Liver (tissue), 9 donors: ENCODE measurements around the gene PTPRD. TPM values are rescaled to one million over a fixed set of nuclear protein-coding genes. Genes with fewer than 3 reads are reported as not detected.

Source experiments
- DNase-seq: peaks from one replicate; pipeline ENCODE4 v3.0.0-alpha.2; 2017; ENCODE audit warnings: low spot score
- H3K27ac ChIP-seq, 2 donors: one replicate each; pipeline ENCODE4 v1.7.0; 2013; ENCODE audit warnings: inconsistent platforms in 2 of 2, low read length in 2 of 2, control low read depth in 1 of 2, low read depth in 1 of 2, mild to moderate bottlenecking in 1 of 2
- H3K27me3 ChIP-seq, 4 donors: one replicate each; pipeline versions ENCODE4 v1.6.1 to v1.7.0; 2013; ENCODE audit warnings: low read length in 3 of 4, inconsistent platforms in 1 of 4, mild to moderate bottlenecking in 1 of 4, moderate library complexity in 1 of 4; ENCODE audit not compliant: control insufficient read depth in 4 of 4, insufficient read depth in 4 of 4
- H3K36me3 ChIP-seq, 4 donors: one replicate each; pipeline versions ENCODE4 v1.6.1 to v1.7.0; 2013; ENCODE audit warnings: low read length in 3 of 4, mild to moderate bottlenecking in 3 of 4, low read depth in 1 of 4, moderate library complexity in 1 of 4; ENCODE audit not compliant: control insufficient read depth in 4 of 4, insufficient read depth in 3 of 4
- H3K4me1 ChIP-seq, 4 donors: one replicate each; pipeline versions ENCODE4 v1.6.1 to v1.7.0; 2013; ENCODE audit warnings: low read length in 3 of 4, mild to moderate bottlenecking in 3 of 4, moderate library complexity in 1 of 4; ENCODE audit not compliant: control insufficient read depth in 4 of 4, insufficient read depth in 4 of 4
- H3K4me3 ChIP-seq, 3 donors: one replicate each; pipeline versions ENCODE4 v1.6.1 to v1.7.0; 2013; ENCODE audit warnings: low read length in 3 of 3, control low read depth in 1 of 3, low read depth in 1 of 3, mild to moderate bottlenecking in 1 of 3
- H3K9ac ChIP-seq, 2 donors: one replicate each; pipeline ENCODE4 v1.7.0; 2013; ENCODE audit warnings: low read length in 2 of 2, mild to moderate bottlenecking in 2 of 2, moderate library complexity in 2 of 2, control low read depth in 1 of 2, low read depth in 1 of 2
- H3K9me3 ChIP-seq, 4 donors: one replicate each; pipeline versions ENCODE4 v1.6.1 to v1.7.0; 2013; ENCODE audit warnings: low read length in 3 of 4; ENCODE audit not compliant: control insufficient read depth in 4 of 4
- EGR1 ChIP-seq, 2 donors: IDR thresholded peaks; 2 replicates each; pipeline ENCODE4 v1.6.1; 2016 to 2018; ENCODE audit warnings: antibody characterized with exemption in 2 of 2, low read depth in 2 of 2
- FOXA1 ChIP-seq: IDR thresholded peaks from 2 replicates; pipeline ENCODE4 v1.6.1; 2016; ENCODE audit warnings: antibody characterized with exemption
- GABPA ChIP-seq, 2 donors: IDR thresholded peaks in 1 of 2; conservative IDR thresholded peaks in 1 of 2; 2 replicates each; pipeline ENCODE4 v1.6.1; 2016; ENCODE audit warnings: antibody characterized with exemption in 2 of 2, mild to moderate bottlenecking in 1 of 2, moderate library complexity in 1 of 2
- HNF4A ChIP-seq, 2 donors: conservative IDR thresholded peaks; 2 replicates each; pipeline ENCODE4 v1.6.1; 2016; ENCODE audit warnings: antibody characterized with exemption in 2 of 2, mild to moderate bottlenecking in 2 of 2
- NR2F2 ChIP-seq: IDR thresholded peaks from 2 replicates; pipeline ENCODE4 v1.6.1; 2016; ENCODE audit warnings: antibody characterized with exemption
- REST ChIP-seq: IDR thresholded peaks from 2 replicates; pipeline ENCODE4 v1.6.1; 2016; ENCODE audit warnings: antibody characterized with exemption, mild to moderate bottlenecking
- RXRA ChIP-seq, 2 donors: IDR thresholded peaks; 2 replicates each; pipeline ENCODE4 v1.6.1; 2017 to 2018; ENCODE audit warnings: antibody characterized with exemption in 2 of 2, mild to moderate bottlenecking in 1 of 2
- YY1 ChIP-seq: IDR thresholded peaks from 2 replicates; pipeline ENCODE4 v1.6.1; 2016; ENCODE audit warnings: antibody characterized with exemption, mild to moderate bottlenecking
- WGBS: extraction: QIAGEN DNeasy Blood & Tissue Kit; methylation state at CpG from one replicate; pipeline ENCODE4 v1.1.7; 2013; 5-methylcytosine and 5-hydroxymethylcytosine counted together
- polyA plus RNA-seq, 2 donors: library from polyadenylated mRNA; stranded (reverse) in 1 of 2; unstranded in 1 of 2; fragments of 200-250 nt in 1 of 2; fragments of >200 nt in 1 of 2; fragmentation: Nextera tagmentation in 1 of 2; extraction: Ambion mirVana in 1 of 2; gene quantifications; one replicate each; pipeline versions ENCODE4 v1.2.1 to v1.2.3, GENCODE V29; 2013 to 2015
- total RNA-seq, 2 donors: library from RNA; depleted of rRNA; stranded (reverse); fragments of >200 nt; gene quantifications; one replicate each; pipeline ENCODE4 v1.2.3, GENCODE V29; 2014
- TF ChIP-seq, protein P1 (sequence below): fragments of 150-350 bp; IDR thresholded peaks from 2 replicates; pipeline ENCODE4 v1.5.1; 2017; ENCODE audit warnings: improper control_type of control experiment, low read depth, low read length; ENCODE audit not compliant: missing input control
- TF ChIP-seq, protein P2 (sequence below): IDR thresholded peaks from 2 replicates; pipeline ENCODE4 v1.6.1; 2016; ENCODE audit warnings: antibody characterized with exemption
- donor health status: healthy.
- donor health status: healthy.
- donor health status: healthy.
- donor health status: healthy.
- donor health status: healthy.

The PTPRD gene
- total and polyA plus RNA-seq, 4 donors: 0.78 to 34.2 (median 4.7) TPM

- H3K27me3 ChIP-seq: peaks cover 0 to 2% (median 0%) of the 10 kb centered on the region in 4 donors
- no peaks in the 10 kb centered on the region for H3K9me3 ChIP-seq
- H3K4me3 ChIP-seq: no peak overlapping the region
- 63% methylated on average over 4 of the region's 4 CpGs for WGBS
- no peak overlapping the region for H3K9ac ChIP-seq
- H3K27ac ChIP-seq: no peak overlapping the region
- TF ChIP-seq YY1: no peak
- TF ChIP-seq, protein P1, sequence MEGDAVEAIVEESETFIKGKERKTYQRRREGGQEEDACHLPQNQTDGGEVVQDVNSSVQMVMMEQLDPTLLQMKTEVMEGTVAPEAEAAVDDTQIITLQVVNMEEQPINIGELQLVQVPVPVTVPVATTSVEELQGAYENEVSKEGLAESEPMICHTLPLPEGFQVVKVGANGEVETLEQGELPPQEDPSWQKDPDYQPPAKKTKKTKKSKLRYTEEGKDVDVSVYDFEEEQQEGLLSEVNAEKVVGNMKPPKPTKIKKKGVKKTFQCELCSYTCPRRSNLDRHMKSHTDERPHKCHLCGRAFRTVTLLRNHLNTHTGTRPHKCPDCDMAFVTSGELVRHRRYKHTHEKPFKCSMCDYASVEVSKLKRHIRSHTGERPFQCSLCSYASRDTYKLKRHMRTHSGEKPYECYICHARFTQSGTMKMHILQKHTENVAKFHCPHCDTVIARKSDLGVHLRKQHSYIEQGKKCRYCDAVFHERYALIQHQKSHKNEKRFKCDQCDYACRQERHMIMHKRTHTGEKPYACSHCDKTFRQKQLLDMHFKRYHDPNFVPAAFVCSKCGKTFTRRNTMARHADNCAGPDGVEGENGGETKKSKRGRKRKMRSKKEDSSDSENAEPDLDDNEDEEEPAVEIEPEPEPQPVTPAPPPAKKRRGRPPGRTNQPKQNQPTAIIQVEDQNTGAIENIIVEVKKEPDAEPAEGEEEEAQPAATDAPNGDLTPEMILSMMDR: no peak
- DNase-seq: no peak
- no peaks in the 10 kb centered on the region for H3K36me3 ChIP-seq
- no peaks in the 10 kb centered on the region for H3K4me1 ChIP-seq
Measured at GRCh38 chr9:9783711-9784110, 829.1 kb downstream of the PTPRD start.

- WGBS: 71% methylated on average over 2 of the region's 2 CpGs
- DNase-seq: no peak
Measured at GRCh38 chr9:9783211-9783610, 829.6 kb downstream of the PTPRD start.

More at GRCh38 chr9:9783211-9783610, 829.6 kb downstream of the PTPRD start:
- no peaks in the 10 kb centered on the region for H3K4me1 ChIP-seq
- H3K36me3 ChIP-seq: no peaks in the 10 kb centered on the region
- no peak overlapping the region for H3K4me3 ChIP-seq
- no peaks in the 10 kb centered on the region for H3K9me3 ChIP-seq
- H3K9ac ChIP-seq: no peak overlapping the region
- peaks cover 0 to 2% (median 0%) of the 10 kb centered on the region in 4 donors for H3K27me3 ChIP-seq
- TF ChIP-seq NR2F2 (no peak), YY1 (no peak), EGR1 (IDR thresholded peaks at IDR 0.05; ENCODE audit: low read depth in 2 of 2) (no peak), FOXA1 (no peak), REST (no peak), GABPA (IDR thresholded peaks at IDR 0.05 in 1 of 2, conservative IDR thresholded peaks at IDR 0.05 in 1 of 2) (no peak), HNF4A (conservative IDR thresholded peaks at IDR 0.05) (no peak), RXRA (IDR thresholded peaks at IDR 0.05) (no peak)
- TF ChIP-seq, protein P1: no peak
- TF ChIP-seq, protein P2, sequence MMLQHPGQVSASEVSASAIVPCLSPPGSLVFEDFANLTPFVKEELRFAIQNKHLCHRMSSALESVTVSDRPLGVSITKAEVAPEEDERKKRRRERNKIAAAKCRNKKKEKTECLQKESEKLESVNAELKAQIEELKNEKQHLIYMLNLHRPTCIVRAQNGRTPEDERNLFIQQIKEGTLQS: no peak
- H3K27ac ChIP-seq: no peak overlapping the region
